GM23248 (cell line): Measurements from ENCODE around the gene HINT3. TPM values are rescaled to one million over a fixed set of nuclear protein-coding genes. Genes with fewer than 3 reads are reported as not detected.

Experiments used
- DNase-seq: peaks from one replicate; pipeline ENCODE4 v3.0.0-alpha.2; 2015
- H2AFZ ChIP-seq: fragments of 200-600 bp; sonication (generic); 2 replicates; pipeline ENCODE4 v1.6.1; 2016; ENCODE audit warnings: antibody characterized with exemption
- H3F3A ChIP-seq: fragments of 200-600 bp; sonication (generic); 2 replicates; pipeline ENCODE4 v1.6.1; 2016; ENCODE audit warnings: mild to moderate bottlenecking, antibody characterized with exemption, mixed run types; ENCODE audit not compliant: insufficient read depth
- H3K27ac ChIP-seq: fragments of 200-600 bp; sonication (generic); 2 replicates; pipeline ENCODE4 v1.5.1; 2016; ENCODE audit warnings: mild to moderate bottlenecking
- H3K27me3 ChIP-seq: fragments of 200-600 bp; sonication (generic); replicated peaks from 2 replicates; pipeline ENCODE4 v1.6.1; 2016; ENCODE audit warnings: mild to moderate bottlenecking; ENCODE audit not compliant: insufficient read depth
- H3K36me3 ChIP-seq: fragments of 200-600 bp; sonication (generic); 2 replicates; pipeline ENCODE4 v1.6.1; 2016; ENCODE audit warnings: low read depth, mild to moderate bottlenecking
- H3K4me1 ChIP-seq: fragments of 200-600 bp; sonication (generic); 2 replicates; pipeline ENCODE4 v1.6.1; 2016; ENCODE audit warnings: mild to moderate bottlenecking; ENCODE audit not compliant: insufficient read depth
- H3K4me2 ChIP-seq: fragments of 200-600 bp; sonication (generic); one replicate; pipeline ENCODE4 v1.6.1; 2016; ENCODE audit warnings: mild to moderate bottlenecking; ENCODE audit not compliant: unreplicated experiment
- H3K4me3 ChIP-seq: fragments of 200-600 bp; sonication (generic); 2 replicates; pipeline ENCODE4 v1.5.1; 2016; ENCODE audit warnings: mild to moderate bottlenecking
- H3K79me2 ChIP-seq: fragments of 200-600 bp; sonication (generic); 2 replicates; pipeline ENCODE4 v1.6.1; 2016; ENCODE audit warnings: mild to moderate bottlenecking; ENCODE audit not compliant: insufficient read depth
- H3K9ac ChIP-seq: fragments of 200-600 bp; sonication (generic); 2 replicates; pipeline ENCODE4 v1.6.1; 2016; ENCODE audit warnings: mild to moderate bottlenecking
- H3K9me2 ChIP-seq: fragments of 200-600 bp; sonication (generic); 2 replicates; pipeline ENCODE4 v1.6.1; 2016; ENCODE audit warnings: mixed run types, mild to moderate bottlenecking, moderate library complexity; ENCODE audit not compliant: insufficient read depth
- H3K9me3 ChIP-seq: fragments of 200-600 bp; sonication (generic); one replicate; pipeline ENCODE4 v1.6.1; 2017; ENCODE audit warnings: low read depth
- H4K20me1 ChIP-seq: fragments of 200-600 bp; sonication (generic); 2 replicates; pipeline ENCODE4 v1.6.0; 2016; ENCODE audit not compliant: insufficient read depth
- EZH2 ChIP-seq: fragments of 200-600 bp; sonication (generic); IDR thresholded peaks from 2 replicates; pipeline ENCODE4 v1.6.1; 2018; ENCODE audit warnings: antibody characterized with exemption, mild to moderate bottlenecking; ENCODE audit not compliant: insufficient read depth, poor library complexity, severe bottlenecking
- EZH2phosphoT487 ChIP-seq: fragments of 200-600 bp; sonication (generic); IDR thresholded peaks from 2 replicates; pipeline ENCODE4 v1.6.1; 2018; ENCODE audit warnings: antibody characterized with exemption, moderate library complexity, mild to moderate bottlenecking, low read depth; ENCODE audit not compliant: insufficient read depth
- WGBS, 2 experiments: methylation state at CpG; one replicate each; pipeline ENCODE4 v1.1.6; 2015 to 2017; ENCODE audit warnings: low lambda C conversion rate in 2 of 2, low coverage in 1 of 2; ENCODE audit errors: missing lambda C conversion rate in 2 of 2; 5-methylcytosine and 5-hydroxymethylcytosine counted together
- in situ Hi-C: fragments of 300-500 bp; cut with MboI; formaldehyde crosslinking; loops from 2 replicates; pipeline ENCODE4 v1.15.0; 2020
- polyA plus RNA-seq: library from polyadenylated mRNA; unstranded; fragments of >200 nt; fragmentation: Nextera tagmentation; extraction: Ambion mirVana; gene quantifications from 2 replicates; pipeline ENCODE4 v1.2.1, GENCODE V29; 2016
- total RNA-seq: library from RNA; depleted of rRNA; stranded (reverse); fragments of >200 nt; shearing (Covaris generic); gene quantifications from 2 replicates; pipeline ENCODE4 v1.2.3, GENCODE V29; 2014

HINT3 gene
- total and polyA plus RNA-seq, 2 experiments from 2014 or later: 7.0 to 20.5 TPM

DNA sequence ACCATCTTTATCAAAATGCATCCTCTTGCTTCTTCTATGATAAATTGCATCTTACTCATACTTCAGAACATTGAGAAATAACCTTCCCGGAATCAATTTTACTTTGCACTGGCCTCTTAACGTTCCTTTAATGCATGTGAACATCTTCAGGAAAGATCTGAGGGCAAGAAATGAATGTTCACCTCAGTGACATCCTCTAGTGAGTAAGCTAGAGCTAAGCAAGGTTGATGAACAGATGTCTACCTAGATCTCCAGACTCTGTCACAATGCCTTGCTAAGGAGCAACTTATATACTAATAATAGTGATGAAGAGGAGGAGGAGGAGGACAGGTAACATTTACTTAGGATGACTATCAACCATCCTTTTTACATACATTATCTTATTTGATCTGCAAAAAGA lies 16.8 kb upstream of the HINT3 start:
- Histone ChIP-seq H3F3A (peaks cover 23% of the 10 kb centered on the region), H3K36me3 (no peaks in the 10 kb centered on the region), H3K9ac (no peak overlapping the region), H3K4me2 (no peak overlapping the region), H2AFZ (no peak overlapping the region), H3K27me3 (no peaks in the 10 kb centered on the region), H3K9me3 (no peaks in the 10 kb centered on the region), H3K9me2 (no peaks in the 10 kb centered on the region), H3K4me3 (no peak overlapping the region), H3K79me2 (no peaks in the 10 kb centered on the region), H3K27ac (no peak overlapping the region), H3K4me1 (peaks cover 25% of the 10 kb centered on the region), H4K20me1 (no peaks in the 10 kb centered on the region)
- TF ChIP-seq EZH2phosphoT487: no peak
- TF ChIP-seq EZH2: no peak
- no peak for DNase-seq
- 66 to 75% methylated on average over 2 of the region's 2 CpGs for WGBS, 2 experiments
- in situ Hi-C loops: no loop called here

DNA sequence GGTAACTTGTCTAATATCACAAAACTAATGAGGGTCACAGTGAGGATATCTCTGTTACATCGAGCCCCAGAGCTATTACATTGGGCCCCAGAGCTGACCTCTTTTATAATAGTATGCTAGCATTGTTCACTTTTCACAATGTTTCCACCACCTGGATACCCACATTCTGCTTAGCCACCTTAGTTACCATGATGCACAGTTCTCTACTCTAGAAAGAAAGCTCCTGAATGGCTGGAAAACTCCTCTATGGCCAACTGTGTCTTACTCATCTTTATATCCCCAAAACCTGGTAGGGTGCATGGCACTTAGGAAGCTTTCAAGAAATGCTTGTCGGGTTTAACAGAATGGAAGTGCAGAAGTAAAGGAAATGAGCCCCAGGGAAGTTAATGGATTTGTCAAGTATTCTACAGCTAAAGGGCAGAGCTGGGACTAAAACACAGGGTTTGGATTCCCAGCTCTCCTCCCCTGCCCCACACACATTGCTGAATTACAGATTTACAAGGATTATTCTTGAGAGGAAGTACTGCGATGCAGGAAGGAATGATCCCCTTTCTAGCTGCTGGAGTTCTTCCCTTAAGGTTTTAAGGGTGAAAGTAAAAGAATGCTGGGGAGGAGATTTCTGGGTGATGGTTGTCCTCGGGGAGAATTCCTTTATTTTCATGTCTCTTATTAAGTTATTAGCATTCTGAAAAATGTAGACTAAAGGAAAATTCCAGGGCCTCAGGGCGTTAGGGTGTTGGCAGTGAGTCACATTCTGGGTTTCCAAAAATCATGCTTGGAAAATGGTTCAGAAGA lies 16.1 kb upstream of the HINT3 start:
- H2AFZ ChIP-seq: peak overlapping the region; percentile 84
- DNase-seq: peak; percentile 66
- peak overlapping the region; percentile 73 for H3K4me2 ChIP-seq

DNA sequence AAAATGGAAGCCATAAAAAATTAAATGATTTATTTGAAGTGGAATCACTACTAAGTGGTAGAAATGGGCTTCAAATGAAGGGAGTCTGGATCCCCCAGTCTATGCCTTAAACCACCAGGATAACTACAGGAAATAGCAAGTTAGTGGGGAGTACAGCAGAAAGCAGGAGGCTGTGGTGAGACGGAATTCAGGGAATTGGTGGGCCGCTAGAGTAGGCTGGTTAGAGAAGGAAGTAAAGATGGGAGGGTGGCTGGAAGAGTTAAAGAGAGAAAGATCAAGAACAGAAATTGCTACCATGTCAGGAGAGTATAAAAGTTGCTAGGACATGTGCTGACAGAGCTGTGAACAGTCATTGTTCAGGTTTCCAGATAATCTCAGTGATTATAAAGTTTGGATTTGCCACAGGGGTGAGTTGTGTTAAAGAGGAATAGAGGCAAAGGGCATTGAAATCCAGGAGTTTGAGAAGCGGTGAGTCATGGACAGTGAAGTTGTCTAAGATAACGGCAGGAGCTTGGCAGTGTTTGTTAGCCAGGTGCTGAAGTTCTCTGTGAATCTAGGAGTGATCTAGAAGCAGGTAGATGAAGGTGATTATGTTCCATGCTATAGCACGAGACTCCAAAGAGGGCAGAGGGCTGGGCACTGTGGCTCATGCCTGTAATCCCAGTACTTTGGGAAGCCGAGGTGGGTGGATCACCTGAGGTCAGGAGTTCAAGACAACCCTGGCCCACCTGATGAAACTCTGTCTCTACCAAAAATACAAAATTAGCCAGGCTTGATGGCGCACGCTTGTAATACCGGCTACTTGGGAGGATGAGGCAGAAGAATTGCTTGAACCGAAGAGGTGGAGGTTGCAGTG lies 13.7 kb upstream of the HINT3 start:
- H3K4me3 ChIP-seq: no peak overlapping the region
- H3K27ac ChIP-seq: no peak overlapping the region
- H4K20me1 ChIP-seq: no peaks in the 10 kb centered on the region
- in situ Hi-C loops: no loop called here
- H3K4me1 ChIP-seq: peaks cover 56% of the 10 kb centered on the region
- no peaks in the 10 kb centered on the region for H3K9me3 ChIP-seq
- no peaks in the 10 kb centered on the region for H3K79me2 ChIP-seq
- no peak overlapping the region for H3K4me2 ChIP-seq
- no peaks in the 10 kb centered on the region for H3K9me2 ChIP-seq
- H3K27me3 ChIP-seq: no peaks in the 10 kb centered on the region
- H3K9ac ChIP-seq: no peak overlapping the region
- H3F3A ChIP-seq: peaks cover 52% of the 10 kb centered on the region
- DNase-seq: peak; percentile 14
- no peak overlapping the region for H2AFZ ChIP-seq
- H3K36me3 ChIP-seq: no peaks in the 10 kb centered on the region
- no peak for TF ChIP-seq EZH2phosphoT487
- no peak for TF ChIP-seq EZH2
- 84 to 85% methylated on average over 10 of the region's 10 CpGs for WGBS, 2 experiments

More for the DNA sequence above, 16.1 kb upstream of the HINT3 start:
- in situ Hi-C loops: no loop called here
- TF ChIP-seq EZH2 (no peak), EZH2phosphoT487 (no peak)
- peaks cover 31% of the 10 kb centered on the region for H3K4me1 ChIP-seq
- peak overlapping the region; percentile 50 for H3K4me3 ChIP-seq
- peak overlapping the region; percentile 42 for H3K9ac ChIP-seq
- H3K27ac ChIP-seq: peak overlapping the region; percentile 66
- H3K79me2 ChIP-seq: no peaks in the 10 kb centered on the region
- peaks cover 29% of the 10 kb centered on the region for H3F3A ChIP-seq
- no peaks in the 10 kb centered on the region for H3K27me3 ChIP-seq
- no peaks in the 10 kb centered on the region for H4K20me1 ChIP-seq
- H3K9me3 ChIP-seq: no peaks in the 10 kb centered on the region
- no peaks in the 10 kb centered on the region for H3K36me3 ChIP-seq
- 41 to 44% methylated on average over 5 of the region's 5 CpGs for WGBS, 2 experiments
- no peaks in the 10 kb centered on the region for H3K9me2 ChIP-seq

DNA sequence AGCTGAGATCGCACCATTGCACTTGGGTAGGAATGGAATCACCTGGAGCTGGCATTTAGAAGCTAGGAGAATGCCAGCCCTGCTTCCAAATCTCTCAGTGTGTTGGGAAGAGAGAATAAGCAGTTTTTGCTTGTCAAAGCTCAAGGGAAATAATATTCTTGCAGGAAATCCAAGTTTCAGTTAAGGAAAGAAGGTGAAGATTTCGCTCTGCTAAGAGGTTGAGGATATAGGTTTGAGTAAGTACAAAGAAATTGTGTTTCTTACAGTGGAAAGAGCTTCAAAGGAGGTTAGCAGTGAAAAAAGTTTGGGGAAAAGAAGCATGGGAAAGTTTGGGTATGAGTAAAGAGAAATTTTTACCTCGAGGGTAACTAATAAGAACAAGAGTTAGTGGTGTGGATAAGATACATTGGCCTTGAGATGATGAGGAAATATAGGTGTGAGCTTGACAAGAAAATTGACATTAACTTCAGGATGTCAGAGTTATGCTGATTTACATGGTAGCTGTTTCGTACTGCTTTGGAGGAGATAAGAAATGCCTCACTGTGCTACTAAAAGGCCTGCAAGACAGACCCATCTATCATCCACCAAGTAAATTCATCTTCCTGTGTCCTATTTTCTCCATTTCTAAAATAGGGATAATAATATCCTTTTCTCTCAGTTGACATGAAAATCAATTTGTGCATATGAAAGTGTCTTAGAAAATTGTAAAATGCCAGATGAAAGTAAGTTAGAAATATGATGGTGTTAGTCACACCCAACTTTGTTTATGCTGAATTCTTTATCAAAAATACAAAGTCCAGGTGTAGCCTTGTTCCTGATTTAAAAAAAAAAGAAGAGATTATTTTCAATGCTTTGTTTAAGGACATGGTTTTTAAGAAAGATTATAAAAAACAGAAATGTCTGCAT lies 12.8 kb upstream of the HINT3 start:
- no peak for DNase-seq
- H3K4me3 ChIP-seq: no peak overlapping the region
- no peaks in the 10 kb centered on the region for H4K20me1 ChIP-seq
- H3K4me1 ChIP-seq: peaks cover 59% of the 10 kb centered on the region
- peak overlapping the region; percentile 66 for H3K27ac ChIP-seq
- TF ChIP-seq EZH2phosphoT487: no peak
- no peak for TF ChIP-seq EZH2
- in situ Hi-C loops: no loop called here
- H3K9me2 ChIP-seq: no peaks in the 10 kb centered on the region
- peaks cover 52% of the 10 kb centered on the region for H3F3A ChIP-seq
- no peaks in the 10 kb centered on the region for H3K9me3 ChIP-seq
- H3K79me2 ChIP-seq: no peaks in the 10 kb centered on the region
- H3K4me2 ChIP-seq: peak overlapping the region; percentile 4
- no peaks in the 10 kb centered on the region for H3K27me3 ChIP-seq
- H2AFZ ChIP-seq: peak overlapping the region; percentile 50; the same call in 1 of the 2 replicates
- 91 to 92% methylated on average over 4 of the region's 4 CpGs for WGBS, 2 experiments
- H3K36me3 ChIP-seq: no peaks in the 10 kb centered on the region
- no peak overlapping the region for H3K9ac ChIP-seq
